HEK293 (cell line): ENCODE results near the gene CD74.

Experiments
- MEIS1 ChIP-seq: sonication (generic); formaldehyde crosslinking; IDR thresholded peaks from 2 replicates; pipeline ENCODE4 v1.8.1; 2022; ENCODE audit warnings: missing genetic modification reagents, mild to moderate bottlenecking, borderline replicate concordance
- REPIN1 ChIP-seq: fragments of 450-650 bp; formaldehyde crosslinking; IDR thresholded peaks from 2 replicates; pipeline ENCODE4 v1.5.1; 2017; ENCODE audit warnings: missing biosample characterization, missing genetic modification characterization, low read depth
- TCF7L2 ChIP-seq: IDR thresholded peaks from 2 replicates; pipeline ENCODE4 v1.6.1; 2011; ENCODE audit warnings: low read depth, mild to moderate bottlenecking, inconsistent platforms, low read length, moderate library complexity, borderline replicate concordance
- YY1 ChIP-seq: fragments of 450-650 bp; formaldehyde crosslinking; IDR thresholded peaks from 2 replicates; pipeline ENCODE4 v1.5.1; 2018; ENCODE audit warnings: missing biosample characterization, missing genetic modification characterization
- ZNF121 ChIP-seq: fragments of 450-650 bp; formaldehyde crosslinking; IDR thresholded peaks from 2 replicates; pipeline ENCODE4 v1.5.1; 2016; ENCODE audit warnings: missing biosample characterization, missing genetic modification characterization
- ZNF175 ChIP-seq: fragments of 450-650 bp; formaldehyde crosslinking; IDR thresholded peaks from 2 replicates; pipeline ENCODE4 v1.5.1; 2016; ENCODE audit warnings: missing biosample characterization, missing genetic modification characterization
- ZNF747 ChIP-seq: fragments of 450-650 bp; formaldehyde crosslinking; IDR thresholded peaks from 2 replicates; pipeline ENCODE4 v1.5.1; 2016; ENCODE audit warnings: missing biosample characterization, missing genetic modification characterization
- ZNF830 ChIP-seq: fragments of 450-650 bp; IDR thresholded peaks from 2 replicates; pipeline ENCODE4 v1.5.0; 2018; ENCODE audit warnings: missing biosample characterization, missing genetic modification characterization, low read depth, mild to moderate bottlenecking, moderate library complexity
- ZNF837 ChIP-seq: fragments of 450-650 bp; formaldehyde crosslinking; IDR thresholded peaks from 2 replicates; pipeline ENCODE4 v1.5.1; 2016; ENCODE audit warnings: missing biosample characterization, missing genetic modification characterization
- ZSCAN30 ChIP-seq: fragments of 450-650 bp; IDR thresholded peaks from 2 replicates; pipeline ENCODE4 v1.5.1; 2018; ENCODE audit warnings: missing biosample characterization, mild to moderate bottlenecking, missing genetic modification characterization, moderate library complexity
- TF ChIP-seq, protein P1 (sequence below): fragments of 450-650 bp; formaldehyde crosslinking; IDR thresholded peaks from 2 replicates; pipeline ENCODE4 v1.5.1; 2016; ENCODE audit warnings: missing biosample characterization, missing genetic modification characterization
- TF ChIP-seq, protein P2 (sequence below): fragments of 450-650 bp; formaldehyde crosslinking; IDR thresholded peaks from 2 replicates; pipeline ENCODE4 v1.5.1; 2016; ENCODE audit warnings: missing biosample characterization, missing genetic modification characterization
- TF ChIP-seq, protein P3 (sequence below): fragments of 450-650 bp; formaldehyde crosslinking; IDR thresholded peaks from 2 replicates; pipeline ENCODE4 v1.5.1; 2017; ENCODE audit warnings: missing biosample characterization, missing genetic modification characterization
- TF ChIP-seq, protein P4 (sequence below): fragments of 450-650 bp; formaldehyde crosslinking; IDR thresholded peaks from 2 replicates; pipeline ENCODE4 v1.5.1; 2017; ENCODE audit warnings: missing biosample characterization, mild to moderate bottlenecking, missing genetic modification characterization, moderate library complexity

GRCh38 chr5:150368526-150368925 lies 44.2 kb downstream of the CD74 start:
- TF ChIP-seq YY1 (no peak), ZNF121 (tag by site-specific recombination) (no peak), ZSCAN30 (tag by site-specific recombination) (no peak), ZNF747 (no peak), ZNF830 (tag by site-specific recombination) (no peak), TCF7L2 (no peak), ZNF175 (tag by site-specific recombination) (no peak), MEIS1 (CRISPR knock-in tag) (no peak), REPIN1 (tag by site-specific recombination) (no peak), ZNF837 (no peak)
- TF ChIP-seq, protein P1, sequence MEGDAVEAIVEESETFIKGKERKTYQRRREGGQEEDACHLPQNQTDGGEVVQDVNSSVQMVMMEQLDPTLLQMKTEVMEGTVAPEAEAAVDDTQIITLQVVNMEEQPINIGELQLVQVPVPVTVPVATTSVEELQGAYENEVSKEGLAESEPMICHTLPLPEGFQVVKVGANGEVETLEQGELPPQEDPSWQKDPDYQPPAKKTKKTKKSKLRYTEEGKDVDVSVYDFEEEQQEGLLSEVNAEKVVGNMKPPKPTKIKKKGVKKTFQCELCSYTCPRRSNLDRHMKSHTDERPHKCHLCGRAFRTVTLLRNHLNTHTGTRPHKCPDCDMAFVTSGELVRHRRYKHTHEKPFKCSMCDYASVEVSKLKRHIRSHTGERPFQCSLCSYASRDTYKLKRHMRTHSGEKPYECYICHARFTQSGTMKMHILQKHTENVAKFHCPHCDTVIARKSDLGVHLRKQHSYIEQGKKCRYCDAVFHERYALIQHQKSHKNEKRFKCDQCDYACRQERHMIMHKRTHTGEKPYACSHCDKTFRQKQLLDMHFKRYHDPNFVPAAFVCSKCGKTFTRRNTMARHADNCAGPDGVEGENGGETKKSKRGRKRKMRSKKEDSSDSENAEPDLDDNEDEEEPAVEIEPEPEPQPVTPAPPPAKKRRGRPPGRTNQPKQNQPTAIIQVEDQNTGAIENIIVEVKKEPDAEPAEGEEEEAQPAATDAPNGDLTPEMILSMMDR (tag by site-specific recombination): no peak
- TF ChIP-seq, protein P2, sequence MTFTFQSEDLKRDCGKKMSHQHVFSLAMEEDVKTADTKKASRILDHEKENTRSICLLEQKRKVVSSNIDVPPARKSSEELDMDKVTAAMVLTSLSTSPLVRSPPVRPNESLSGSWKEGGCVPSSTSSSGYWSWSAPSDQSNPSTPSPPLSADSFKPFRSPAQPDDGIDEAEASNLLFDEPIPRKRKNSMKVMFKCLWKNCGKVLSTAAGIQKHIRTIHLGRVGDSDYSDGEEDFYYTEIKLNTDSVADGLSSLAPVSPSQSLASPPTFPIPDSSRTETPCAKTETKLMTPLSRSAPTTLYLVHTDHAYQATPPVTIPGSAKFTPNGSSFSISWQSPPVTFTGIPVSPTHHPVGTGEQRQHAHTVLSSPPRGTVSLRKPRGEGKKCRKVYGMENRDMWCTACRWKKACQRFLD (tag by site-specific recombination): no peak
- TF ChIP-seq, protein P3, sequence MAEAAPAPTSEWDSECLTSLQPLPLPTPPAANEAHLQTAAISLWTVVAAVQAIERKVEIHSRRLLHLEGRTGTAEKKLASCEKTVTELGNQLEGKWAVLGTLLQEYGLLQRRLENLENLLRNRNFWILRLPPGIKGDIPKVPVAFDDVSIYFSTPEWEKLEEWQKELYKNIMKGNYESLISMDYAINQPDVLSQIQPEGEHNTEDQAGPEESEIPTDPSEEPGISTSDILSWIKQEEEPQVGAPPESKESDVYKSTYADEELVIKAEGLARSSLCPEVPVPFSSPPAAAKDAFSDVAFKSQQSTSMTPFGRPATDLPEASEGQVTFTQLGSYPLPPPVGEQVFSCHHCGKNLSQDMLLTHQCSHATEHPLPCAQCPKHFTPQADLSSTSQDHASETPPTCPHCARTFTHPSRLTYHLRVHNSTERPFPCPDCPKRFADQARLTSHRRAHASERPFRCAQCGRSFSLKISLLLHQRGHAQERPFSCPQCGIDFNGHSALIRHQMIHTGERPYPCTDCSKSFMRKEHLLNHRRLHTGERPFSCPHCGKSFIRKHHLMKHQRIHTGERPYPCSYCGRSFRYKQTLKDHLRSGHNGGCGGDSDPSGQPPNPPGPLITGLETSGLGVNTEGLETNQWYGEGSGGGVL (tag by site-specific recombination): no peak
- TF ChIP-seq, protein P4, sequence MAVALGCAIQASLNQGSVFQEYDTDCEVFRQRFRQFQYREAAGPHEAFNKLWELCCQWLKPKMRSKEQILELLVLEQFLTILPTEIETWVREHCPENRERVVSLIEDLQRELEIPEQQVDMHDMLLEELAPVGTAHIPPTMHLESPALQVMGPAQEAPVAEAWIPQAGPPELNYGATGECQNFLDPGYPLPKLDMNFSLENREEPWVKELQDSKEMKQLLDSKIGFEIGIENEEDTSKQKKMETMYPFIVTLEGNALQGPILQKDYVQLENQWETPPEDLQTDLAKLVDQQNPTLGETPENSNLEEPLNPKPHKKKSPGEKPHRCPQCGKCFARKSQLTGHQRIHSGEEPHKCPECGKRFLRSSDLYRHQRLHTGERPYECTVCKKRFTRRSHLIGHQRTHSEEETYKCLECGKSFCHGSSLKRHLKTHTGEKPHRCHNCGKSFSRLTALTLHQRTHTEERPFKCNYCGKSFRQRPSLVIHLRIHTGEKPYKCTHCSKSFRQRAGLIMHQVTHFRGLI: no peak
